Measurements from ENCODE around the gene CDCA7L. TPM values are rescaled to one million over a fixed set of nuclear protein-coding genes. Genes with fewer than 3 reads are reported as not detected.

CDCA7L gene
- total RNA-seq, 4 donors from 2014 or later, result 29.2 to 129 (median 74.9) TPM

GRCh38 chr7:21980926-21981500 lies 35.3 kb upstream of the CDCA7L start:
- DNase-seq (ENCODE audit: low spot score in 2 of 2), result no peak
- no peak overlapping the region for H3K4me3 ChIP-seq (ENCODE audit: low read depth, poor library complexity, severe bottlenecking)
- intact Hi-C loops (cut with DNase I; ENCODE audit: low total_unique reads), result no loop called here
- 62% methylated on average over 5 of the region's 5 CpGs for WGBS, 2 donors
- TF ChIP-seq POLR2A (IDR thresholded peaks at IDR 0.05), result no peak
- TF ChIP-seq CTCF (IDR thresholded peaks at IDR 0.05), result no peak

GRCh38 chr7:21972397-21972784 lies 26.7 kb upstream of the CDCA7L start:
- TF ChIP-seq CTCF (IDR thresholded peaks at IDR 0.05), result no peak
- TF ChIP-seq POLR2A (IDR thresholded peaks at IDR 0.05), result no peak
- intact Hi-C loops (cut with DNase I; ENCODE audit: low total_unique reads), result no loop called here
- WGBS, 2 donors, result 41 to 56% methylated on average over 3 to 4 of the region's 5 CpGs
- DNase-seq (ENCODE audit: low spot score in 2 of 2), result no peak
- no peak overlapping the region for H3K4me3 ChIP-seq (ENCODE audit: low read depth, poor library complexity, severe bottlenecking)

GRCh38 chr7:21971780-21972396 lies 26.2 kb upstream of the CDCA7L start:
- H3K4me3 ChIP-seq (ENCODE audit: low read depth, poor library complexity, severe bottlenecking), result no peak overlapping the region
- TF ChIP-seq CTCF (IDR thresholded peaks at IDR 0.05), result no peak
- TF ChIP-seq POLR2A (IDR thresholded peaks at IDR 0.05), result no peak
- WGBS, 2 donors, result 94 to 95% methylated on average over 4 to 6 of the region's 6 CpGs
- intact Hi-C loops (cut with DNase I; ENCODE audit: low total_unique reads), result no loop called here
- no peak for DNase-seq (ENCODE audit: low spot score in 2 of 2)

- no peak for DNase-seq (ENCODE audit: low spot score in 2 of 2)
- no peak overlapping the region for H3K4me3 ChIP-seq (ENCODE audit: low read depth, poor library complexity, severe bottlenecking)
- no peak for TF ChIP-seq POLR2A (IDR thresholded peaks at IDR 0.05)
- no peak for TF ChIP-seq CTCF (IDR thresholded peaks at IDR 0.05)
- intact Hi-C loops (cut with DNase I; ENCODE audit: low total_unique reads), result no loop called here
These were observed 24.1 kb upstream of the CDCA7L start for GRCh38 chr7:21969822-21970221.

GRCh38 chr7:21967598-21968003 lies 21.9 kb upstream of the CDCA7L start:
- TF ChIP-seq POLR2A (IDR thresholded peaks at IDR 0.05) (no peak), CTCF (IDR thresholded peaks at IDR 0.05) (no peak)
- WGBS, 2 donors, result 43 to 58% methylated on average over 8 of the region's 8 CpGs
- no peak for DNase-seq (ENCODE audit: low spot score in 2 of 2)
- intact Hi-C loops (cut with DNase I; ENCODE audit: low total_unique reads), result no loop called here
- no peak overlapping the region for H3K4me3 ChIP-seq (ENCODE audit: low read depth, poor library complexity, severe bottlenecking)

- intact Hi-C loops (cut with DNase I; ENCODE audit: low total_unique reads), result no loop called here
- TF ChIP-seq POLR2A (IDR thresholded peaks at IDR 0.05) (no peak), CTCF (IDR thresholded peaks at IDR 0.05) (no peak)
- no peak overlapping the region for H3K4me3 ChIP-seq (ENCODE audit: low read depth, poor library complexity, severe bottlenecking)
- WGBS, 2 donors, result 61 to 63% methylated on average over 1 of the region's 1 CpG
- no peak for DNase-seq (ENCODE audit: low spot score in 2 of 2)
These were observed 20.6 kb upstream of the CDCA7L start for GRCh38 chr7:21966271-21966670.

Data from lower leg skin (tissue), 4 donors.